Prostate gland (tissue), 2 donors: ENCODE results near the gene SLC6A2. TPM values are rescaled to one million over a fixed set of nuclear protein-coding genes. Genes with fewer than 3 reads are reported as not detected.

Source experiments
- DNase-seq: peaks from one replicate; pipeline ENCODE4 v3.0.0-alpha.2; 2019; ENCODE audit warnings: low spot score
- H3K27ac ChIP-seq, 2 donors: fragments of 200-600 bp; sonication (generic); 2 replicates each; pipeline ENCODE4 v1.5.1; 2017 to 2019
- H3K27me3 ChIP-seq: fragments of 200-600 bp; sonication (generic); replicated peaks from 2 replicates; pipeline ENCODE4 v1.5.1; 2019; ENCODE audit not compliant: insufficient read depth
- H3K36me3 ChIP-seq, 2 donors: fragments of 200-600 bp; sonication (generic); 1 replicate in 1 of 2; 2 replicates in 1 of 2; pipeline versions ENCODE4 v1.5.1 to v1.8.1; 2017 to 2019
- H3K4me1 ChIP-seq: fragments of 200-600 bp; sonication (generic); replicated peaks from 2 replicates; pipeline ENCODE4 v1.5.1; 2019
- H3K4me3 ChIP-seq, 2 donors: fragments of 200-600 bp; sonication (generic); 2 replicates each; pipeline ENCODE4 v1.5.1; 2017 to 2019
- H3K9me3 ChIP-seq: fragments of 200-600 bp; sonication (generic); 2 replicates; pipeline ENCODE4 v1.5.1; 2017
- CTCF ChIP-seq, 4 experiments: fragments of 200-600 bp in 2 of 4; fragments of 450-650 bp in 2 of 4; sonication (generic) in 2 of 4; IDR thresholded peaks; 1 replicate in 3 of 4; 2 replicates in 1 of 4; pipeline ENCODE4 v1.5.1; 2016 to 2019; ENCODE audit warnings: antibody characterized with exemption in 4 of 4, mild to moderate bottlenecking in 2 of 4, moderate library complexity in 2 of 4
- POLR2A ChIP-seq: fragments of 450-650 bp; IDR thresholded peaks from one replicate; pipeline ENCODE4 v1.6.1; 2016; ENCODE audit warnings: antibody characterized with exemption, mild to moderate bottlenecking
- POLR2AphosphoS5 ChIP-seq: sonication (generic); formaldehyde crosslinking; IDR thresholded peaks from one replicate; pipeline ENCODE4 v1.6.1; 2017; ENCODE audit warnings: antibody characterized with exemption
- WGBS: methylation state at CpG from one replicate; pipeline ENCODE4 v1.1.5; 2018; 5-methylcytosine and 5-hydroxymethylcytosine counted together
- intact Hi-C: fragments of 100-400 bp; cut with DNase I; formaldehyde crosslinking; loops from one replicate; pipeline ENCODE4 v1.14.2; 2022
- total RNA-seq, 2 donors: library from RNA; depleted of rRNA; stranded (reverse); fragments of >200 nt; gene quantifications; one replicate each; pipeline ENCODE4 v1.1.0, GENCODE V29; 2016

Gene SLC6A2
- total RNA-seq, 2 donors from 2014 or later: 0.32 to 2.6 TPM

- H3K27me3 ChIP-seq: no peaks in the 10 kb centered on the region
- H3K36me3 ChIP-seq: no peaks in the 10 kb centered on the region
- DNase-seq: no peak
- no peaks in the 10 kb centered on the region for H3K4me1 ChIP-seq
- no peak for TF ChIP-seq POLR2A
- TF ChIP-seq CTCF (IDR thresholded peaks at IDR 0.05): no peak
- TF ChIP-seq POLR2AphosphoS5: no peak
- intact Hi-C loops: no loop called here
- H3K4me3 ChIP-seq: no peak overlapping the region
- no peak overlapping the region for H3K27ac ChIP-seq
- H3K9me3 ChIP-seq: no peaks in the 10 kb centered on the region
- 90% methylated on average over 9 of the region's 9 CpGs for WGBS
These were observed 15.0 kb upstream of the SLC6A2 start for GRCh38 chr16:55640701-55641327.

GRCh38 chr16:55641430-55642056 is 14.2 kb upstream of the SLC6A2 start:
- Histone ChIP-seq H3K4me1 (no peaks in the 10 kb centered on the region), H3K27ac (no peak overlapping the region), H3K27me3 (no peaks in the 10 kb centered on the region), H3K9me3 (no peaks in the 10 kb centered on the region), H3K4me3 (no peak overlapping the region), H3K36me3 (no peaks in the 10 kb centered on the region)
- TF ChIP-seq POLR2A (no peak), POLR2AphosphoS5 (no peak), CTCF (IDR thresholded peaks at IDR 0.05) (no peak)
- intact Hi-C loops: no loop called here
- no peak for DNase-seq
- WGBS: 52% methylated on average over 7 of the region's 7 CpGs

- intact Hi-C loops: no loop called here
- H3K4me1 ChIP-seq: no peaks in the 10 kb centered on the region
- H3K9me3 ChIP-seq: no peaks in the 10 kb centered on the region
- WGBS: 97% methylated on average over 3 of the region's 3 CpGs
- no peaks in the 10 kb centered on the region for H3K36me3 ChIP-seq
- H3K27ac ChIP-seq: no peak overlapping the region
- TF ChIP-seq CTCF (IDR thresholded peaks at IDR 0.05): no peak
- no peak for DNase-seq
- H3K27me3 ChIP-seq: no peaks in the 10 kb centered on the region
- no peak overlapping the region for H3K4me3 ChIP-seq
These were observed 13.2 kb upstream of the SLC6A2 start for GRCh38 chr16:55642611-55643010.

- Histone ChIP-seq H3K27me3 (no peaks in the 10 kb centered on the region), H3K4me1 (no peaks in the 10 kb centered on the region), H3K4me3 (no peak overlapping the region), H3K27ac (no peak overlapping the region), H3K9me3 (no peaks in the 10 kb centered on the region), H3K36me3 (no peaks in the 10 kb centered on the region)
- no peak for TF ChIP-seq POLR2AphosphoS5
- TF ChIP-seq POLR2A: no peak
- TF ChIP-seq CTCF (IDR thresholded peaks at IDR 0.05): peak in 1 of 4 experiments; percentile 17
- intact Hi-C loops: no loop called here
- no peak for DNase-seq
- 86% methylated on average over 11 of the region's 11 CpGs for WGBS
These were observed 12.4 kb upstream of the SLC6A2 start for GRCh38 chr16:55643161-55643970.
